Thyroid gland (tissue), 4 donors: Measurements from ENCODE around the gene SPPL2C. TPM values are rescaled to one million over a fixed set of nuclear protein-coding genes. Genes with fewer than 3 reads are reported as not detected.

Experiments used
- DNase-seq, 2 donors: peaks; one replicate each; pipeline ENCODE4 v3.0.0-alpha.2; 2019
- H3K27ac ChIP-seq, 3 donors: fragments of 200-600 bp; sonication (generic); 1 replicate in 2 of 3; 2 replicates in 1 of 3; pipeline ENCODE4 v1.5.1; 2016 to 2019; ENCODE audit warnings: mild to moderate bottlenecking in 1 of 3, moderate library complexity in 1 of 3
- H3K27me3 ChIP-seq: fragments of 200-600 bp; sonication (generic); one replicate; pipeline ENCODE4 v1.5.1; 2019
- H3K36me3 ChIP-seq, 2 donors: fragments of 200-600 bp; sonication (generic); one replicate each; pipeline ENCODE4 v1.5.1; 2016 to 2019
- H3K4me1 ChIP-seq, 2 donors: fragments of 200-600 bp; sonication (generic); one replicate each; pipeline ENCODE4 v1.5.1; 2017 to 2019
- H3K4me3 ChIP-seq, 3 donors: fragments of 200-600 bp; sonication (generic); replicated peaks in 1 of 3; 1 replicate in 2 of 3; 2 replicates in 1 of 3; pipeline ENCODE4 v1.5.1; 2016; ENCODE audit warnings: mild to moderate bottlenecking in 1 of 3
- H3K9me3 ChIP-seq: fragments of 200-600 bp; sonication (generic); one replicate; pipeline ENCODE4 v1.5.1; 2017
- CTCF ChIP-seq, 6 experiments: fragments of 200-600 bp in 3 of 6; fragments of 450-650 bp in 3 of 6; sonication (generic) in 3 of 6; IDR thresholded peaks; one replicate each; pipeline ENCODE4 v1.5.1; 2016 to 2019; ENCODE audit warnings: antibody characterized with exemption in 6 of 6, mild to moderate bottlenecking in 2 of 6, inconsistent platforms in 1 of 6, moderate library complexity in 1 of 6
- POLR2A ChIP-seq, 2 donors: fragments of 450-650 bp; IDR thresholded peaks; one replicate each; pipeline ENCODE4 v1.6.1; 2017; ENCODE audit warnings: antibody characterized with exemption in 2 of 2, mild to moderate bottlenecking in 2 of 2, moderate library complexity in 1 of 2
- WGBS, 2 donors: methylation state at CpG; one replicate each; pipeline ENCODE4 v1.1.5; 2017; 5-methylcytosine and 5-hydroxymethylcytosine counted together
- intact Hi-C: fragments of 100-400 bp; cut with DNase I; formaldehyde crosslinking; loops from one replicate; pipeline ENCODE4 v1.15.1; 2023
- total RNA-seq, 4 donors: library from RNA; depleted of rRNA; stranded (reverse); fragments of >200 nt; gene quantifications; one replicate each; pipeline ENCODE4 v1.2.3, GENCODE V29; 2016

Gene SPPL2C
- total RNA-seq, 4 donors from 2014 or later = 0.13 TPM; not detected in 3

DNA sequence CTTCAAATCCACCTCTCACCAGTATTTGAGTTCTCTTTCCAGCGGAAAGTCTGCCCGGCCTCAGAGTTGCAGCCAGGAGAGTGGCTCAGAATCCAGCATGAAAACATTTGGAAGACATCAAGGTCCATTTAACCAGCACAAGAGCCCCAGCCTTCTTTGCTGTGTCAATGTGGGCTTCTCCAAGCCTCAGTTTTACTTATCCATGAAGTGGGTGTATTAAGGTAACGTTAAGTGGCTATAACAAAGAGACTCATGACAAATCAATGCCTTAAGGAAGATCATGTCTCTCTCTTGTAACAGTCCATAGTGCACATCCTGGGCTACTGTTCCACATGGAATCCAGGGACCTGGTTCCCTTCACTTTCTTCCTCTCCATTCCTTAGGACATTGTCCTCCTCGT lies 959 bp upstream of the SPPL2C start:
- H3K4me3 ChIP-seq = no peak overlapping the region
- no peak for DNase-seq
- 94 to 95% methylated on average over 4 of the region's 4 CpGs for WGBS, 2 donors
- TF ChIP-seq CTCF (IDR thresholded peaks at IDR 0.05) (no peak), POLR2A (IDR thresholded peaks at IDR 0.05) (no peak)
- no peaks in the 10 kb centered on the region for H3K4me1 ChIP-seq
- H3K36me3 ChIP-seq = no peaks in the 10 kb centered on the region
- intact Hi-C loops = loop anchor here (10.0 kb wide), 1 partner anchor 629 kb away; no protein-coding TSS in a partner anchor
- H3K27ac ChIP-seq = no peak overlapping the region
- no peaks in the 10 kb centered on the region for H3K27me3 ChIP-seq
- H3K9me3 ChIP-seq = no peaks in the 10 kb centered on the region

- H3K9me3 ChIP-seq = no peaks in the 10 kb centered on the region
- no peaks in the 10 kb centered on the region for H3K36me3 ChIP-seq
- intact Hi-C loops = loop anchor here (10.0 kb wide), 1 partner anchor 631 kb away; no protein-coding TSS in a partner anchor
- DNase-seq = no peak
- TF ChIP-seq POLR2A (IDR thresholded peaks at IDR 0.05) (no peak), CTCF (IDR thresholded peaks at IDR 0.05) (no peak)
- 84 to 86% methylated on average over 28 of the region's 35 CpGs for WGBS, 2 donors
- H3K4me1 ChIP-seq = no peaks in the 10 kb centered on the region
- no peak overlapping the region for H3K4me3 ChIP-seq
- H3K27me3 ChIP-seq = no peaks in the 10 kb centered on the region
- H3K27ac ChIP-seq = no peak overlapping the region
These were observed 900 bp downstream of the SPPL2C start for GRCh38 chr17:45845376-45846185.

DNA sequence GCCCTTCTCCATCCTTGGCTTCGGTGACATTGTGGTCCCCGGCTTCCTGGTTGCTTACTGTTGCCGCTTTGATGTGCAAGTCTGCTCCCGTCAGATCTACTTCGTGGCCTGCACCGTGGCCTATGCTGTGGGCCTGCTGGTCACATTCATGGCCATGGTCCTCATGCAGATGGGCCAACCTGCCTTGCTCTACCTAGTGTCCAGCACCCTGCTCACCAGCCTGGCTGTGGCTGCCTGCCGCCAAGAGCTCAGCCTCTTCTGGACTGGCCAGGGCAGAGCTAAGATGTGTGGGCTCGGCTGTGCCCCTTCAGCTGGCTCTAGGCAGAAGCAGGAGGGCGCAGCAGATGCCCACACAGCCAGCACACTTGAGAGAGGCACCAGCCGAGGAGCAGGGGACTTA lies 1.5 kb downstream of the SPPL2C start:
- H3K27ac ChIP-seq = no peak overlapping the region
- no peak for TF ChIP-seq POLR2A (IDR thresholded peaks at IDR 0.05)
- no peak for TF ChIP-seq CTCF (IDR thresholded peaks at IDR 0.05)
- H3K27me3 ChIP-seq = no peaks in the 10 kb centered on the region
- DNase-seq = no peak
- H3K4me3 ChIP-seq = no peak overlapping the region
- intact Hi-C loops = loop anchor here (10.0 kb wide), 1 partner anchor 631 kb away; no protein-coding TSS in a partner anchor
- H3K4me1 ChIP-seq = no peaks in the 10 kb centered on the region
- no peaks in the 10 kb centered on the region for H3K9me3 ChIP-seq
- no peaks in the 10 kb centered on the region for H3K36me3 ChIP-seq
- WGBS, 2 donors = 93 to 100% methylated on average over 1 to 10 of the region's 10 CpGs

- Histone ChIP-seq H3K27me3 (no peaks in the 10 kb centered on the region), H3K27ac (no peak overlapping the region), H3K4me1 (no peaks in the 10 kb centered on the region), H3K9me3 (no peaks in the 10 kb centered on the region), H3K4me3 (no peak overlapping the region), H3K36me3 (no peaks in the 10 kb centered on the region)
- DNase-seq = no peak
- intact Hi-C loops = loop anchor here (10.0 kb wide), 1 partner anchor 632 kb away; no protein-coding TSS in a partner anchor
- no peak for TF ChIP-seq POLR2A (IDR thresholded peaks at IDR 0.05)
- TF ChIP-seq CTCF (IDR thresholded peaks at IDR 0.05) = no peak
- WGBS, 2 donors = 85 to 88% methylated on average over 4 to 8 of the region's 9 CpGs
These were observed 2.0 kb downstream of the SPPL2C start for GRCh38 chr17:45846646-45847045.

GRCh38 chr17:45847101-45847500 lies 2.4 kb downstream of the SPPL2C start:
- no peaks in the 10 kb centered on the region for H3K4me1 ChIP-seq
- no peaks in the 10 kb centered on the region for H3K36me3 ChIP-seq
- no peak for DNase-seq
- TF ChIP-seq CTCF (IDR thresholded peaks at IDR 0.05) = no peak
- TF ChIP-seq POLR2A (IDR thresholded peaks at IDR 0.05) = no peak
- intact Hi-C loops = loop anchor here (10.0 kb wide), 1 partner anchor 632 kb away; no protein-coding TSS in a partner anchor
- no peak overlapping the region for H3K27ac ChIP-seq
- 77 to 88% methylated on average over 3 to 4 of the region's 4 CpGs for WGBS, 2 donors
- H3K4me3 ChIP-seq = no peak overlapping the region
- H3K9me3 ChIP-seq = no peaks in the 10 kb centered on the region
- no peaks in the 10 kb centered on the region for H3K27me3 ChIP-seq
